ENCODE results near the gene CDON.

GRCh38 chr11:125951731-125952130 lies 110.9 kb downstream of the CDON start:
- no peak for TF ChIP-seq CTCF (IDR thresholded peaks at IDR 0.05)
- no peak for TF ChIP-seq POLR2AphosphoS5 (IDR thresholded peaks at IDR 0.05)
- TF ChIP-seq POLR2A (IDR thresholded peaks at IDR 0.05): no peak
